T-cell (primary cell): Measurements from ENCODE around the gene ATP4A. TPM values are rescaled to one million over a fixed set of nuclear protein-coding genes. Genes with fewer than 3 reads are reported as not detected.

Experiments used
- ATAC-seq, 4 experiments: fragments of 200-7000 bp in 3 of 4; fragments of 150-1000 bp in 1 of 4; cut with Tn5 transposase; replicated peaks in 1 of 4; 1 replicate in 3 of 4; 2 replicates in 1 of 4; pipeline ENCODE4 v1.10.0; 2021; ENCODE audit warnings: moderate library complexity in 3 of 4, mild to moderate bottlenecking in 2 of 4, moderate number of reproducible peaks in 1 of 4
- CTCF ChIA-PET, 2 donors: fragments of 300-600 bp; sonication (Branson Sonifier 250); formaldehyde crosslinking; loops; one replicate each; lab custom pipeline; 2022; ENCODE audit warnings: antibody characterized with exemption in 2 of 2; lab: Charles Lee
- POLR2A ChIA-PET, 2 donors: fragments of 300-600 bp; sonication (Branson Sonifier 250); formaldehyde crosslinking; loops; one replicate each; lab custom pipeline; 2022; ENCODE audit warnings: antibody characterized with exemption in 2 of 2; lab: Charles Lee
- DNase-seq, 35 experiments: peaks; one replicate each; pipeline versions ENCODE4 v3.0.0 to v3.0.0-alpha.2; 2013 to 2023
- H3K27ac ChIP-seq: one replicate; pipeline ENCODE4 v1.5.1; 2013; ENCODE audit warnings: low read length
- H3K27me3 ChIP-seq, 2 experiments: replicated peaks in 1 of 2; 1 replicate in 1 of 2; 2 replicates in 1 of 2; pipeline versions ENCODE4 v1.6.1 to v1.7.0; 2013; ENCODE audit warnings: low read length in 1 of 2, mixed read lengths in 1 of 2; ENCODE audit not compliant: control insufficient read depth in 2 of 2, insufficient read depth in 2 of 2; ENCODE audit errors: extremely low read depth in 1 of 2
- H3K36me3 ChIP-seq, 2 donors: 1 replicate in 1 of 2; 2 replicates in 1 of 2; pipeline versions ENCODE4 v1.6.1 to v1.7.0; 2013; ENCODE audit warnings: low read length in 1 of 2; ENCODE audit not compliant: control insufficient read depth in 2 of 2, insufficient read depth in 1 of 2; ENCODE audit errors: extremely low read depth in 1 of 2
- H3K4me1 ChIP-seq, 2 experiments: 1 replicate in 1 of 2; 2 replicates in 1 of 2; pipeline versions ENCODE4 v1.6.1 to v1.7.0; 2013; ENCODE audit warnings: low read length in 2 of 2, mixed read lengths in 1 of 2; ENCODE audit not compliant: insufficient read depth in 2 of 2, control insufficient read depth in 1 of 2; ENCODE audit errors: extremely low read depth in 1 of 2
- H3K4me3 ChIP-seq, 2 donors: 1 replicate in 1 of 2; 2 replicates in 1 of 2; pipeline versions ENCODE4 v1.5.1 to v1.7.0; 2013; ENCODE audit warnings: mild to moderate bottlenecking in 2 of 2, low read length in 1 of 2, moderate library complexity in 1 of 2; ENCODE audit not compliant: control insufficient read depth in 1 of 2; ENCODE audit errors: extremely low read depth in 1 of 2
- H3K9me3 ChIP-seq: 2 replicates; pipeline ENCODE4 v1.7.0; 2013
- H3K27ac Mint-ChIP-seq, 2 donors: one replicate each; pipeline ENCODE4 v1.8.0; 2020 to 2021; ENCODE audit warnings: mild to moderate bottlenecking in 2 of 2, mixed read lengths in 2 of 2
- H3K27me3 Mint-ChIP-seq, 2 donors: one replicate each; pipeline ENCODE4 v1.8.0; 2021 to 2022; ENCODE audit warnings: mixed read lengths in 2 of 2
- H3K36me3 Mint-ChIP-seq: one replicate; pipeline ENCODE4 v1.8.0; 2021; ENCODE audit warnings: mixed read lengths
- H3K4me1 Mint-ChIP-seq, 3 donors: one replicate each; pipeline ENCODE4 v1.8.0; 2020 to 2022; ENCODE audit warnings: mixed read lengths in 3 of 3, mild to moderate bottlenecking in 1 of 3
- H3K4me3 Mint-ChIP-seq, 3 donors: one replicate each; pipeline ENCODE4 v1.8.0; 2020 to 2022; ENCODE audit warnings: mild to moderate bottlenecking in 3 of 3, mixed read lengths in 3 of 3, moderate library complexity in 3 of 3
- H3K9me3 Mint-ChIP-seq, 3 donors: one replicate each; pipeline ENCODE4 v1.8.0; 2020 to 2022; ENCODE audit warnings: mixed read lengths in 3 of 3
- WGBS: methylation state at CpG from one replicate; pipeline ENCODE4 v1.1.5; 2013; ENCODE audit warnings: missing lambda C conversion rate; ENCODE audit not compliant: insufficient coverage; 5-methylcytosine and 5-hydroxymethylcytosine counted together
- total RNA-seq, 35 experiments: library from RNA in 6 of 35; stranded (reverse) in 6 of 35; fragments of 120-200 nt in 1 of 35; gene quantifications; one replicate each; pipeline versions ENCODE4 v1.2.1 to v1.2.4 and lab custom pipeline; 2013 to 2026

The ATP4A gene
- total RNA-seq, 5 donors from 2014 or later (not counting 1 experiment from before 2014, with no cell fraction given), result not detected

GRCh38 chr19:35534803-35535480 lies 28.5 kb downstream of the ATP4A start:
- ATAC-seq, result no peak
- CTCF ChIA-PET, result interaction anchor here in 1 of 2 donors (0.6 kb wide), 1 partner anchor 300 kb away, joined by 3 read pairs; no protein-coding TSS in a partner anchor
- peaks cover 0 to 15% of the 10 kb centered on the region in 2 experiments for H3K4me1 ChIP-seq
- no peak overlapping the region for H3K4me3 ChIP-seq
- peaks cover 0 to 34% of the 10 kb centered on the region in 2 experiments for H3K27me3 ChIP-seq
- H3K36me3 ChIP-seq, result no peaks in the 10 kb centered on the region
- Mint-ChIP-seq H3K4me1 (peaks cover 14 to 16% (median 14%) of the 10 kb centered on the region in 3 donors), H3K4me3 (peak overlapping the region in 1 of 3 donors; percentile 23), H3K36me3 (no peaks in the 10 kb centered on the region), H3K9me3 (no peaks in the 10 kb centered on the region), H3K27me3 (peaks cover 9 to 23% of the 10 kb centered on the region in 2 donors), H3K27ac (peak overlapping the region in 1 of 2 donors; percentile 44)
- no peaks in the 10 kb centered on the region for H3K9me3 ChIP-seq
- no peak overlapping the region for H3K27ac ChIP-seq
- no peak for DNase-seq
- 89% methylated on average over 6 of the region's 10 CpGs for WGBS
- POLR2A ChIA-PET, result no interaction called here

- H3K4me1 ChIP-seq, result peaks cover 0 to 15% of the 10 kb centered on the region in 2 experiments
- H3K27me3 ChIP-seq, result peaks cover 0 to 44% of the 10 kb centered on the region in 2 experiments
- Mint-ChIP-seq H3K27ac (peak overlapping the region in 1 of 2 donors; percentile 63), H3K9me3 (no peaks in the 10 kb centered on the region), H3K4me3 (peak overlapping the region; percentile 65 to 77 (median 73)), H3K36me3 (no peaks in the 10 kb centered on the region), H3K27me3 (peaks cover 14 to 27% of the 10 kb centered on the region in 2 donors), H3K4me1 (peaks cover 14 to 15% (median 14%) of the 10 kb centered on the region in 3 donors)
- POLR2A ChIA-PET, result no interaction called here
- no peaks in the 10 kb centered on the region for H3K9me3 ChIP-seq
- H3K27ac ChIP-seq, result no peak overlapping the region
- H3K4me3 ChIP-seq, result peak overlapping the region; percentile 18 to 67
- 4% methylated on average over 15 of the region's 30 CpGs for WGBS
- ATAC-seq (peak; percentile 82 to 89 (median 84)), DNase-seq (peak in 32 of 35 experiments; percentile 17 to 66 (median 49))
- H3K36me3 ChIP-seq, result no peaks in the 10 kb centered on the region
- CTCF ChIA-PET, result no interaction called here
Measured at GRCh38 chr19:35533822-35534392, 29.6 kb downstream of the ATP4A start.

GRCh38 chr19:35533201-35533821 lies 30.1 kb downstream of the ATP4A start, which contains the start of gene GAPDHS:
GAPDHS (plus strand) TSS chr19:35533456; CDS start chr19:35533528, 72 bp downstream.
- H3K36me3 ChIP-seq, result no peaks in the 10 kb centered on the region
- H3K4me1 Mint-ChIP-seq, result peaks cover 14 to 15% (median 14%) of the 10 kb centered on the region in 3 donors
- peak within 1 kb of the TSS; percentile 18 to 67 for H3K4me3 ChIP-seq
- H3K9me3 Mint-ChIP-seq, result no peaks in the 10 kb centered on the region
- no peak for DNase-seq
- ChIA-PET POLR2A (no interaction called here), CTCF (no interaction called here)
- H3K36me3 Mint-ChIP-seq, result no peaks in the 10 kb centered on the region
- H3K27me3 ChIP-seq, result peaks cover 0 to 49% of the 10 kb centered on the region in 2 experiments
- peak within 1 kb of the TSS; percentile 65 to 77 (median 73) for H3K4me3 Mint-ChIP-seq
- peak within 1 kb of the TSS in 1 of 2 donors; percentile 63 for H3K27ac Mint-ChIP-seq
- WGBS, result 73% methylated on average over 28 of the region's 39 CpGs
- no peaks in the 10 kb centered on the region for H3K9me3 ChIP-seq
- peaks cover 0 to 15% of the 10 kb centered on the region in 2 experiments for H3K4me1 ChIP-seq
- H3K27ac ChIP-seq, result no peak within 1 kb of the TSS
- H3K27me3 Mint-ChIP-seq, result peaks cover 20 to 32% of the 10 kb centered on the region in 2 donors
- ATAC-seq, result peak in 3 of 4 experiments; percentile 8 to 40 (median 21)

GRCh38 chr19:35531291-35531690 lies 32.2 kb downstream of the ATP4A start:
- ChIA-PET POLR2A (no interaction called here), CTCF (no interaction called here)
- H3K4me3 ChIP-seq, result no peak overlapping the region
- Mint-ChIP-seq H3K4me1 (peaks cover 14 to 15% (median 14%) of the 10 kb centered on the region in 3 donors), H3K4me3 (peak overlapping the region in 1 of 3 donors; percentile 6), H3K36me3 (no peaks in the 10 kb centered on the region), H3K9me3 (no peaks in the 10 kb centered on the region), H3K27ac (no peak overlapping the region), H3K27me3 (peaks cover 28 to 49% of the 10 kb centered on the region in 2 donors)
- no peaks in the 10 kb centered on the region for H3K36me3 ChIP-seq
- no peak overlapping the region for H3K27ac ChIP-seq
- 55% methylated on average over 2 of the region's 6 CpGs for WGBS
- DNase-seq (no peak), ATAC-seq (no peak)
- H3K4me1 ChIP-seq, result peaks cover 0 to 15% of the 10 kb centered on the region in 2 experiments
- peaks cover 0 to 67% of the 10 kb centered on the region in 2 experiments for H3K27me3 ChIP-seq
- H3K9me3 ChIP-seq, result no peaks in the 10 kb centered on the region

- H3K9me3 ChIP-seq, result no peaks in the 10 kb centered on the region
- WGBS, result 41% methylated on average over 14 of the region's 19 CpGs
- H3K27me3 ChIP-seq, result peaks cover 0 to 79% of the 10 kb centered on the region in 2 experiments
- no peak overlapping the region for H3K27ac ChIP-seq
- no peaks in the 10 kb centered on the region for H3K36me3 Mint-ChIP-seq
- POLR2A ChIA-PET, result no interaction called here
- no peaks in the 10 kb centered on the region for H3K9me3 Mint-ChIP-seq
- no peak overlapping the region for H3K27ac Mint-ChIP-seq
- H3K4me3 ChIP-seq, result no peak overlapping the region
- no peaks in the 10 kb centered on the region for H3K36me3 ChIP-seq
- H3K4me3 Mint-ChIP-seq, result no peak overlapping the region
- H3K27me3 Mint-ChIP-seq, result peaks cover 28 to 52% of the 10 kb centered on the region in 2 donors
- peaks cover 0 to 15% of the 10 kb centered on the region in 2 experiments for H3K4me1 ChIP-seq
- no peak for DNase-seq
- no peak for ATAC-seq
- CTCF ChIA-PET, result no interaction called here
- peaks cover 11 to 14% (median 13%) of the 10 kb centered on the region in 3 donors for H3K4me1 Mint-ChIP-seq
Measured at GRCh38 chr19:35529241-35530218, 33.9 kb downstream of the ATP4A start.
